PC-9 (cell line): ENCODE data around the gene DENND10.

Experiments
- EZH2 ChIP-seq: fragments of 200-600 bp; sonication (generic); IDR thresholded peaks from 2 replicates; pipeline ENCODE4 v1.8.0; 2017; ENCODE audit warnings: antibody characterized with exemption, low read depth
- TF ChIP-seq, protein P1 (sequence below): fragments of 200-600 bp; sonication (generic); conservative IDR thresholded peaks from 2 replicates; pipeline ENCODE4 v1.6.1; 2017; ENCODE audit warnings: mixed run types, antibody characterized with exemption, mild to moderate bottlenecking, moderate library complexity

DNA sequence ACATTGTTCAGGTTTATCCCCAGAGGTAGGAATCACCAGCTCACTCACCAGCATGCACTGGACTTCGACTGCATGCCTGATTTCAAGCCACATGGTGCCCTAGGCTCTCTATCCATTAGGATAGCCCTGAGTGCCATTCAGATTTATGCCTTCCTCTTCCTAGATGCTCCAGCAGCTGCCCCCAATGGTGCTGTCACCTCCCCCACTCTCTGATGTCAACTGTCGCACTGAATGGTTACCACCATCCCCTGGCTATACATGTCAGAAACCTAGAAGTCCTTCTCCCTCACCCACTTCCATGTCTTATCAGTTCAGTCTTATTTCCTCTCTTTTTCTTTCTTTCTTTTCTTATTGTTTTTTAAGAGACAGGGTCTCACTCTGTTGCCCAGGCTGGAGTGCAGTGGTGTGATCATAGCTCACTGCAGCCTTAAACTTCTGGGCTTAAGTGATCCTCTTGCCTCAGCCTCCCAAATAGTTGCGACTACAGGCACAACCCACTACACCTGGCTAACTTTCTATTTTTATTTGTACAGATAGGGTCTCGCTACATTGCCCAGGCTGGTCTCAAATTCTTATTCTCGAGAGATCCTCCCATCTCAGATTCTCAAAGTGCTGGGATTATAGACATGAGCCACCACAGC lies 58.7 kb downstream of the DENND10 start:
- TF ChIP-seq EZH2: no peak
- TF ChIP-seq, protein P1, sequence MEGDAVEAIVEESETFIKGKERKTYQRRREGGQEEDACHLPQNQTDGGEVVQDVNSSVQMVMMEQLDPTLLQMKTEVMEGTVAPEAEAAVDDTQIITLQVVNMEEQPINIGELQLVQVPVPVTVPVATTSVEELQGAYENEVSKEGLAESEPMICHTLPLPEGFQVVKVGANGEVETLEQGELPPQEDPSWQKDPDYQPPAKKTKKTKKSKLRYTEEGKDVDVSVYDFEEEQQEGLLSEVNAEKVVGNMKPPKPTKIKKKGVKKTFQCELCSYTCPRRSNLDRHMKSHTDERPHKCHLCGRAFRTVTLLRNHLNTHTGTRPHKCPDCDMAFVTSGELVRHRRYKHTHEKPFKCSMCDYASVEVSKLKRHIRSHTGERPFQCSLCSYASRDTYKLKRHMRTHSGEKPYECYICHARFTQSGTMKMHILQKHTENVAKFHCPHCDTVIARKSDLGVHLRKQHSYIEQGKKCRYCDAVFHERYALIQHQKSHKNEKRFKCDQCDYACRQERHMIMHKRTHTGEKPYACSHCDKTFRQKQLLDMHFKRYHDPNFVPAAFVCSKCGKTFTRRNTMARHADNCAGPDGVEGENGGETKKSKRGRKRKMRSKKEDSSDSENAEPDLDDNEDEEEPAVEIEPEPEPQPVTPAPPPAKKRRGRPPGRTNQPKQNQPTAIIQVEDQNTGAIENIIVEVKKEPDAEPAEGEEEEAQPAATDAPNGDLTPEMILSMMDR: no peak
